ENCODE measurements around the gene CHERP.
"Not testable (repeated sequence)": the region's sequence is repeated elsewhere in the genome, so short reads cannot be mapped to it uniquely, and the experiment has no call there.

CHERP gene

GRCh38 chr19:16486476-16486875 lies 55.8 kb downstream of the CHERP start:
- DNase-seq: not testable (repeated sequence)

- no peak for DNase-seq
Measured at GRCh38 chr19:16482745-16483144, 59.5 kb downstream of the CHERP start.

GRCh38 chr19:16477311-16477710 lies 64.9 kb downstream of the CHERP start:
- no peak for DNase-seq

- no peak for DNase-seq
Measured at GRCh38 chr19:16476401-16476800, 65.8 kb downstream of the CHERP start.

- DNase-seq: no peak
Measured at GRCh38 chr19:16473875-16474392, 68.3 kb downstream of the CHERP start.

- no peak for DNase-seq
Measured at GRCh38 chr19:16472992-16473391, 69.2 kb downstream of the CHERP start.

- DNase-seq: not testable (repeated sequence)
Measured at GRCh38 chr19:16472559-16472899, 69.7 kb downstream of the CHERP start.

- peak in 7 of 56 donors; percentile 16 to 46 (median 37) for DNase-seq
Measured at GRCh38 chr19:16470911-16471811, 71.1 kb downstream of the CHERP start.

- no peak for DNase-seq
Measured at GRCh38 chr19:16470541-16470910, 71.7 kb downstream of the CHERP start.
